Suprapubic skin (tissue), 4 donors: Measurements from ENCODE around the gene SESN3.

Source experiments
- EP300 ChIP-seq: sonication (generic); formaldehyde crosslinking; IDR thresholded peaks from one replicate; pipeline ENCODE4 v1.6.1; 2017; ENCODE audit warnings: antibody characterized with exemption
- POLR2A ChIP-seq, 2 donors: fragments of 450-650 bp; IDR thresholded peaks; one replicate each; pipeline ENCODE4 v1.6.1; 2017; ENCODE audit warnings: antibody characterized with exemption in 2 of 2, mild to moderate bottlenecking in 2 of 2, moderate library complexity in 2 of 2
- POLR2AphosphoS5 ChIP-seq, 3 donors: sonication (generic); formaldehyde crosslinking; IDR thresholded peaks; one replicate each; pipeline ENCODE4 v1.6.1; 2017; ENCODE audit warnings: antibody characterized with exemption in 3 of 3
- TF ChIP-seq, protein P1 (sequence below), 2 donors: fragments of 200-600 bp in 1 of 2; fragments of 450-650 bp in 1 of 2; sonication (generic) in 1 of 2; IDR thresholded peaks; one replicate each; pipeline ENCODE4 v1.5.1; 2016 to 2019; ENCODE audit warnings: antibody characterized with exemption in 2 of 2, mild to moderate bottlenecking in 1 of 2, moderate library complexity in 1 of 2

DNA sequence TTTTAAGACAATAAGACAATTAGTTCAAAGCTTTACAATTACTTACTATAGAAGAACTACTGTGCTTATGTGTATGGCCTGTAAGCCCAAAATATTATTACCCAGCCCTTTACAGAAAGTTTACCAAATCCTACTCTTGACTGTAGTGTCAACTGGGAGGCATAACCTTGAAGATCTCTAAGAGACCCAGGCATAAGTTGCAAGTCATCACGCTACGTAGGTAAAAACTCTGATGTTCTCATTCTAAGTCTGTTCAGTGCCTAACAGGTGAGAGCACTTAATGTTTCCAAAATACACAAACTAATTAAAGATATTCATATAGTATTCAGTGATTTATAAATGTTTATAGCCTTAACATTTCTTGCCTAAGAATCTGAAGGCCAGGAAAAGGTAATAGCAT lies 12.9 kb downstream of the SESN3 start:
- TF ChIP-seq POLR2AphosphoS5 (IDR thresholded peaks at IDR 0.05) (no peak), POLR2A (IDR thresholded peaks at IDR 0.05) (no peak), EP300 (no peak)
- TF ChIP-seq, protein P1, sequence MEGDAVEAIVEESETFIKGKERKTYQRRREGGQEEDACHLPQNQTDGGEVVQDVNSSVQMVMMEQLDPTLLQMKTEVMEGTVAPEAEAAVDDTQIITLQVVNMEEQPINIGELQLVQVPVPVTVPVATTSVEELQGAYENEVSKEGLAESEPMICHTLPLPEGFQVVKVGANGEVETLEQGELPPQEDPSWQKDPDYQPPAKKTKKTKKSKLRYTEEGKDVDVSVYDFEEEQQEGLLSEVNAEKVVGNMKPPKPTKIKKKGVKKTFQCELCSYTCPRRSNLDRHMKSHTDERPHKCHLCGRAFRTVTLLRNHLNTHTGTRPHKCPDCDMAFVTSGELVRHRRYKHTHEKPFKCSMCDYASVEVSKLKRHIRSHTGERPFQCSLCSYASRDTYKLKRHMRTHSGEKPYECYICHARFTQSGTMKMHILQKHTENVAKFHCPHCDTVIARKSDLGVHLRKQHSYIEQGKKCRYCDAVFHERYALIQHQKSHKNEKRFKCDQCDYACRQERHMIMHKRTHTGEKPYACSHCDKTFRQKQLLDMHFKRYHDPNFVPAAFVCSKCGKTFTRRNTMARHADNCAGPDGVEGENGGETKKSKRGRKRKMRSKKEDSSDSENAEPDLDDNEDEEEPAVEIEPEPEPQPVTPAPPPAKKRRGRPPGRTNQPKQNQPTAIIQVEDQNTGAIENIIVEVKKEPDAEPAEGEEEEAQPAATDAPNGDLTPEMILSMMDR (IDR thresholded peaks at IDR 0.05), result no peak
